ENCODE data around the gene NOS1.

- TF ChIP-seq, protein P1, sequence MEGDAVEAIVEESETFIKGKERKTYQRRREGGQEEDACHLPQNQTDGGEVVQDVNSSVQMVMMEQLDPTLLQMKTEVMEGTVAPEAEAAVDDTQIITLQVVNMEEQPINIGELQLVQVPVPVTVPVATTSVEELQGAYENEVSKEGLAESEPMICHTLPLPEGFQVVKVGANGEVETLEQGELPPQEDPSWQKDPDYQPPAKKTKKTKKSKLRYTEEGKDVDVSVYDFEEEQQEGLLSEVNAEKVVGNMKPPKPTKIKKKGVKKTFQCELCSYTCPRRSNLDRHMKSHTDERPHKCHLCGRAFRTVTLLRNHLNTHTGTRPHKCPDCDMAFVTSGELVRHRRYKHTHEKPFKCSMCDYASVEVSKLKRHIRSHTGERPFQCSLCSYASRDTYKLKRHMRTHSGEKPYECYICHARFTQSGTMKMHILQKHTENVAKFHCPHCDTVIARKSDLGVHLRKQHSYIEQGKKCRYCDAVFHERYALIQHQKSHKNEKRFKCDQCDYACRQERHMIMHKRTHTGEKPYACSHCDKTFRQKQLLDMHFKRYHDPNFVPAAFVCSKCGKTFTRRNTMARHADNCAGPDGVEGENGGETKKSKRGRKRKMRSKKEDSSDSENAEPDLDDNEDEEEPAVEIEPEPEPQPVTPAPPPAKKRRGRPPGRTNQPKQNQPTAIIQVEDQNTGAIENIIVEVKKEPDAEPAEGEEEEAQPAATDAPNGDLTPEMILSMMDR (IDR thresholded peaks at IDR 0.05 in 4 of 5, conservative IDR thresholded peaks at IDR 0.05 in 1 of 5) = no peak
- no peak for TF ChIP-seq POLR2A (IDR thresholded peaks at IDR 0.05)
Measured at GRCh38 chr12:117213295-117213808, 148.1 kb downstream of the NOS1 start.
